GM23338 (cell line): Measurements from ENCODE around the gene BCDIN3D. TPM values are rescaled to one million over a fixed set of nuclear protein-coding genes. Genes with fewer than 3 reads are reported as not detected.

ENCODE experiments used
- ATAC-seq: fragments of 200-7000 bp; cut with Tn5 transposase; 3 replicates; pipeline ENCODE4 v1.9.1; 2020
- DNase-seq: peaks from one replicate; pipeline ENCODE4 v3.0.0-alpha.2; 2015; ENCODE audit warnings: low spot score
- H2AFZ ChIP-seq: fragments of 200-600 bp; sonication (generic); 2 replicates; pipeline ENCODE4 v1.8.0; 2016; ENCODE audit warnings: antibody characterized with exemption, mild to moderate bottlenecking, moderate library complexity
- H3F3A ChIP-seq: fragments of 200-600 bp; sonication (generic); replicated peaks from 2 replicates; pipeline ENCODE4 v1.8.0; 2017; ENCODE audit warnings: antibody characterized with exemption, mixed run types, low read depth
- H3K27ac ChIP-seq: fragments of 200-600 bp; sonication (generic); 2 replicates; pipeline ENCODE4 v1.6.1; 2016; ENCODE audit warnings: low read depth
- H3K27me3 ChIP-seq: fragments of 200-600 bp; sonication (generic); 2 replicates; pipeline ENCODE4 v1.8.0; 2016; ENCODE audit warnings: mild to moderate bottlenecking, mixed run types, moderate library complexity; ENCODE audit not compliant: insufficient read depth
- H3K36me3 ChIP-seq: fragments of 200-600 bp; sonication (generic); 2 replicates; pipeline ENCODE4 v1.8.0; 2016; ENCODE audit warnings: mild to moderate bottlenecking; ENCODE audit not compliant: insufficient read depth
- H3K4me1 ChIP-seq: fragments of 200-600 bp; sonication (generic); 2 replicates; pipeline ENCODE4 v1.8.0; 2016; ENCODE audit warnings: mild to moderate bottlenecking, moderate library complexity; ENCODE audit not compliant: insufficient read depth
- H3K4me2 ChIP-seq: fragments of 200-600 bp; sonication (generic); 2 replicates; pipeline ENCODE4 v1.7.1; 2017; ENCODE audit warnings: mixed run types
- H3K4me3 ChIP-seq: fragments of 200-600 bp; sonication (generic); 2 replicates; pipeline ENCODE4 v1.6.1; 2016; ENCODE audit warnings: mixed run types
- H3K79me2 ChIP-seq: fragments of 200-600 bp; sonication (generic); replicated peaks from 2 replicates; pipeline ENCODE4 v1.8.0; 2017; ENCODE audit warnings: mild to moderate bottlenecking; ENCODE audit not compliant: insufficient read depth
- H3K9me2 ChIP-seq: fragments of 200-600 bp; sonication (generic); 2 replicates; pipeline ENCODE4 v1.8.0; 2017; ENCODE audit not compliant: insufficient read depth
- H4K20me1 ChIP-seq: fragments of 200-600 bp; sonication (generic); replicated peaks from 2 replicates; pipeline ENCODE4 v1.8.0; 2017; ENCODE audit warnings: mild to moderate bottlenecking; ENCODE audit not compliant: insufficient read depth
- H3K27ac Mint-ChIP-seq: 2 replicates; pipeline ENCODE4 v1.8.0; 2020; ENCODE audit warnings: inconsistent platforms, mild to moderate bottlenecking, moderate library complexity, mixed read lengths
- H3K27me3 Mint-ChIP-seq: 3 replicates; pipeline ENCODE4 v1.8.0; 2022; ENCODE audit warnings: low read depth, mild to moderate bottlenecking, moderate library complexity, mixed read lengths, inconsistent platforms; ENCODE audit not compliant: insufficient read depth, poor library complexity
- H3K36me3 Mint-ChIP-seq: 3 replicates; pipeline ENCODE4 v1.8.0; 2021; ENCODE audit warnings: low read depth, mild to moderate bottlenecking, inconsistent platforms, moderate library complexity, mixed read lengths
- H3K4me1 Mint-ChIP-seq: 3 replicates; pipeline ENCODE4 v1.8.0; 2020; ENCODE audit warnings: mild to moderate bottlenecking, inconsistent platforms, mixed read lengths
- H3K4me3 Mint-ChIP-seq: 3 replicates; pipeline ENCODE4 v1.8.0; 2021; ENCODE audit warnings: moderate library complexity, mild to moderate bottlenecking, inconsistent platforms, mixed read lengths
- H3K9me3 Mint-ChIP-seq: 3 replicates; pipeline ENCODE4 v1.8.0; 2020; ENCODE audit warnings: moderate library complexity, mild to moderate bottlenecking, inconsistent platforms, mixed read lengths
- CREB1 ChIP-seq: fragments of 250-450 bp; sonication (Bioruptor Pico); IDR thresholded peaks from 2 replicates; pipeline ENCODE4 v1.5.0; 2020; ENCODE audit warnings: low read depth, mild to moderate bottlenecking, moderate library complexity
- EZH2 ChIP-seq: fragments of 200-600 bp; sonication (generic); IDR thresholded peaks from one replicate; pipeline ENCODE4 v1.8.0; 2017; ENCODE audit warnings: antibody characterized with exemption, mild to moderate bottlenecking, low read depth; ENCODE audit not compliant: unreplicated experiment
- EZH2phosphoT487 ChIP-seq: fragments of 200-600 bp; sonication (generic); IDR thresholded peaks from one replicate; pipeline ENCODE4 v1.8.1; 2018; ENCODE audit warnings: antibody characterized with exemption; ENCODE audit not compliant: unreplicated experiment
- JUNB ChIP-seq: IDR thresholded peaks from one replicate; pipeline ENCODE4 v1.6.1; 2016; ENCODE audit warnings: antibody characterized with exemption; ENCODE audit not compliant: unreplicated experiment
- NANOG ChIP-seq: IDR thresholded peaks from 2 replicates; pipeline ENCODE4 v1.6.1; 2016; ENCODE audit warnings: antibody characterized with exemption, borderline replicate concordance
- POLR2AphosphoS5 ChIP-seq: IDR thresholded peaks from 2 replicates; pipeline ENCODE4 v1.6.1; 2016; ENCODE audit warnings: antibody characterized with exemption, low read depth
- polyA plus RNA-seq: library from polyadenylated mRNA; unstranded; fragments of >200 nt; fragmentation: Nextera tagmentation; extraction: Ambion mirVana; gene quantifications from 2 replicates; pipeline ENCODE4 v1.2.1, GENCODE V29; 2016
- total RNA-seq: library from RNA; depleted of rRNA; stranded (reverse); fragments of >200 nt; shearing (Covaris generic); gene quantifications from 2 replicates; pipeline ENCODE4 v1.2.3, GENCODE V29; 2014
- TF ChIP-seq, protein P1 (sequence below): IDR thresholded peaks from one replicate; pipeline ENCODE4 v1.6.1; 2018; ENCODE audit warnings: antibody characterized with exemption; ENCODE audit not compliant: unreplicated experiment
- TF ChIP-seq, protein P2 (sequence below), 2 experiments: fragments of 200-600 bp in 1 of 2; sonication (generic) in 1 of 2; conservative IDR thresholded peaks; 2 replicates each; pipeline versions ENCODE4 v1.5.1 to v1.6.1; 2016 to 2017; ENCODE audit warnings: antibody characterized with exemption in 2 of 2, low read depth in 2 of 2, mild to moderate bottlenecking in 2 of 2, moderate library complexity in 1 of 2

BCDIN3D gene
- total and polyA plus RNA-seq, 2 experiments from 2014 or later = 1.4 to 1.8 TPM

DNA sequence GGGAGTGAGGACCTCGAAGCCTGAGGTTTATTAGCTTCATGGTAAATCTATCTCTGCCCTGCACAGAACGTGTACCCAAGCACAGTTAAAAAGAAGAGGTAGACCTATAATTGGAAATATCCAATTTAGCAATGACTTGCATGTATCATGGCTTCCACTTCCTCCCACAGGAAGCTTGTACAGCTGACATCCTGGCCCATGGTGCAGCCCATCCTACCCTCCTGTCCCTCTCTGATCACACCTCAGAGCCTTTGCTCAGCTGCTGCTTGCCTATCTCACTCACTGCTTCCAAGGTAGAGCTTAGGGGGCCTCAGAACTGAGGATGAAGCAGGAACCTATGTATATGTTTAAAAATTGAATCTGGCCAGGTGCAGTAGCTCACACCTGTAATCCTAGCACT, 4.3 kb upstream of the BCDIN3D start:
- no peaks in the 10 kb centered on the region for H3K36me3 ChIP-seq
- H3F3A ChIP-seq = peaks cover 11% of the 10 kb centered on the region
- no peak overlapping the region for H3K4me2 ChIP-seq
- Mint-ChIP-seq H3K9me3 (no peaks in the 10 kb centered on the region), H3K36me3 (no peaks in the 10 kb centered on the region; the same call in 2 of the 3 replicates), H3K27ac (no peak overlapping the region), H3K4me3 (no peak overlapping the region), H3K27me3 (peaks cover 10% of the 10 kb centered on the region), H3K4me1 (peaks cover 7% of the 10 kb centered on the region; the same call in 2 of the 3 replicates)
- no peaks in the 10 kb centered on the region for H3K9me2 ChIP-seq
- no peak overlapping the region for H2AFZ ChIP-seq
- H4K20me1 ChIP-seq = no peaks in the 10 kb centered on the region
- H3K27ac ChIP-seq = no peak overlapping the region
- no peak overlapping the region for H3K4me3 ChIP-seq
- 0 out of 2 replicates have a peak, but pooled peaks cover 4% of the 10 kb centered on the region for H3K4me1 ChIP-seq
- DNase-seq = no peak
- H3K79me2 ChIP-seq = no peaks in the 10 kb centered on the region
- TF ChIP-seq NANOG (no peak), CREB1 (CRISPR knock-in tag) (no peak), EZH2 (no peak), POLR2AphosphoS5 (no peak)
- TF ChIP-seq, protein P1, sequence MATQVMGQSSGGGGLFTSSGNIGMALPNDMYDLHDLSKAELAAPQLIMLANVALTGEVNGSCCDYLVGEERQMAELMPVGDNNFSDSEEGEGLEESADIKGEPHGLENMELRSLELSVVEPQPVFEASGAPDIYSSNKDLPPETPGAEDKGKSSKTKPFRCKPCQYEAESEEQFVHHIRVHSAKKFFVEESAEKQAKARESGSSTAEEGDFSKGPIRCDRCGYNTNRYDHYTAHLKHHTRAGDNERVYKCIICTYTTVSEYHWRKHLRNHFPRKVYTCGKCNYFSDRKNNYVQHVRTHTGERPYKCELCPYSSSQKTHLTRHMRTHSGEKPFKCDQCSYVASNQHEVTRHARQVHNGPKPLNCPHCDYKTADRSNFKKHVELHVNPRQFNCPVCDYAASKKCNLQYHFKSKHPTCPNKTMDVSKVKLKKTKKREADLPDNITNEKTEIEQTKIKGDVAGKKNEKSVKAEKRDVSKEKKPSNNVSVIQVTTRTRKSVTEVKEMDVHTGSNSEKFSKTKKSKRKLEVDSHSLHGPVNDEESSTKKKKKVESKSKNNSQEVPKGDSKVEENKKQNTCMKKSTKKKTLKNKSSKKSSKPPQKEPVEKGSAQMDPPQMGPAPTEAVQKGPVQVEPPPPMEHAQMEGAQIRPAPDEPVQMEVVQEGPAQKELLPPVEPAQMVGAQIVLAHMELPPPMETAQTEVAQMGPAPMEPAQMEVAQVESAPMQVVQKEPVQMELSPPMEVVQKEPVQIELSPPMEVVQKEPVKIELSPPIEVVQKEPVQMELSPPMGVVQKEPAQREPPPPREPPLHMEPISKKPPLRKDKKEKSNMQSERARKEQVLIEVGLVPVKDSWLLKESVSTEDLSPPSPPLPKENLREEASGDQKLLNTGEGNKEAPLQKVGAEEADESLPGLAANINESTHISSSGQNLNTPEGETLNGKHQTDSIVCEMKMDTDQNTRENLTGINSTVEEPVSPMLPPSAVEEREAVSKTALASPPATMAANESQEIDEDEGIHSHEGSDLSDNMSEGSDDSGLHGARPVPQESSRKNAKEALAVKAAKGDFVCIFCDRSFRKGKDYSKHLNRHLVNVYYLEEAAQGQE = no peak
- TF ChIP-seq, protein P2, sequence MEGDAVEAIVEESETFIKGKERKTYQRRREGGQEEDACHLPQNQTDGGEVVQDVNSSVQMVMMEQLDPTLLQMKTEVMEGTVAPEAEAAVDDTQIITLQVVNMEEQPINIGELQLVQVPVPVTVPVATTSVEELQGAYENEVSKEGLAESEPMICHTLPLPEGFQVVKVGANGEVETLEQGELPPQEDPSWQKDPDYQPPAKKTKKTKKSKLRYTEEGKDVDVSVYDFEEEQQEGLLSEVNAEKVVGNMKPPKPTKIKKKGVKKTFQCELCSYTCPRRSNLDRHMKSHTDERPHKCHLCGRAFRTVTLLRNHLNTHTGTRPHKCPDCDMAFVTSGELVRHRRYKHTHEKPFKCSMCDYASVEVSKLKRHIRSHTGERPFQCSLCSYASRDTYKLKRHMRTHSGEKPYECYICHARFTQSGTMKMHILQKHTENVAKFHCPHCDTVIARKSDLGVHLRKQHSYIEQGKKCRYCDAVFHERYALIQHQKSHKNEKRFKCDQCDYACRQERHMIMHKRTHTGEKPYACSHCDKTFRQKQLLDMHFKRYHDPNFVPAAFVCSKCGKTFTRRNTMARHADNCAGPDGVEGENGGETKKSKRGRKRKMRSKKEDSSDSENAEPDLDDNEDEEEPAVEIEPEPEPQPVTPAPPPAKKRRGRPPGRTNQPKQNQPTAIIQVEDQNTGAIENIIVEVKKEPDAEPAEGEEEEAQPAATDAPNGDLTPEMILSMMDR (conservative IDR thresholded peaks at IDR 0.05; ENCODE audit: low read depth in 2 of 2) = no peak
- no peaks in the 10 kb centered on the region for H3K27me3 ChIP-seq
- no peak for ATAC-seq

DNA sequence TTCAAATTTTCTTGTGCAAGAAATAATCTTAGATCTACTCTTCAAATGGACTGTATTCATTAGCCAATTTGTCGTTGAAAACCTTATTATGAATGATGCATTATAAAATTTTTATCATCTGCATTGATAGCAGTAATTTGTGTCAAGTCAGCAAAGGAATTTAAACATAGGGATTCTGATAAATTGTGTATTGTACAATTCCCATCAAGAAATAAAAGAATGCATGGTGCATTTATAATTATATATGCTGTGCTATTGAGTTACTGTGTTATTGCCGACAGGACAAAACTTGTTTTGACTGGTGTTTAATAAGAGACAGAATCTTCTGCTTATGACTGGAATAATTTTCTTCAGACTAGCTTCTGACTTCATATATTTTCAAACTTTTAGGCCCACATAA, 3.1 kb upstream of the BCDIN3D start:
- Mint-ChIP-seq H3K4me1 (peaks cover 14% of the 10 kb centered on the region), H3K36me3 (no peaks in the 10 kb centered on the region; the same call in 2 of the 3 replicates), H3K27ac (no peak overlapping the region), H3K4me3 (no peak overlapping the region), H3K27me3 (peaks cover 10% of the 10 kb centered on the region), H3K9me3 (no peaks in the 10 kb centered on the region)
- H3K36me3 ChIP-seq = no peaks in the 10 kb centered on the region
- no peaks in the 10 kb centered on the region for H4K20me1 ChIP-seq
- H3K27me3 ChIP-seq = no peaks in the 10 kb centered on the region
- H3K79me2 ChIP-seq = no peaks in the 10 kb centered on the region
- H3F3A ChIP-seq = peaks cover 11% of the 10 kb centered on the region
- no peak overlapping the region for H3K27ac ChIP-seq
- TF ChIP-seq, protein P1 = no peak
- TF ChIP-seq EZH2 (no peak), EZH2phosphoT487 (no peak), JUNB (no peak)
- no peak overlapping the region for H3K4me3 ChIP-seq
- ATAC-seq (no peak), DNase-seq (no peak)
- H3K4me2 ChIP-seq = no peak overlapping the region
- H2AFZ ChIP-seq = no peak overlapping the region
- H3K4me1 ChIP-seq = peaks cover 9% of the 10 kb centered on the region; the same call in 1 of the 2 replicates
- H3K9me2 ChIP-seq = no peaks in the 10 kb centered on the region
